B cell (primary cell): ENCODE measurements around the gene CHST14. TPM values are rescaled to one million over a fixed set of nuclear protein-coding genes. Genes with fewer than 3 reads are reported as not detected.
A peak's percentile ranks its signal among the peaks of the same experiment; 100 is the strongest.

Experiments
- ATAC-seq: fragments of 200-7000 bp; cut with Tn5 transposase; one replicate; pipeline ENCODE4 v1.10.0; 2021; ENCODE audit warnings: low read depth, mild to moderate bottlenecking, moderate number of reproducible peaks, moderate library complexity
- CTCF ChIA-PET: fragments of 350-600 bp; sonication (Branson Sonifier 250); formaldehyde crosslinking; loops from one replicate; lab custom pipeline; 2021; ENCODE audit warnings: antibody characterized with exemption, inconsistent platforms; lab: Charles Lee
- POLR2A ChIA-PET: fragments of 350-600 bp; sonication (Branson Sonifier 250); formaldehyde crosslinking; loops from one replicate; lab custom pipeline; 2021; ENCODE audit warnings: antibody characterized with exemption; lab: Charles Lee
- DNase-seq: peaks from one replicate; pipeline ENCODE4 v3.0.0; 2013
- H2AFZ ChIP-seq: 2 replicates; pipeline ENCODE4 v1.6.1; 2012; ENCODE audit warnings: mild to moderate bottlenecking, low read depth, low read length; ENCODE audit not compliant: insufficient read depth, poor library complexity, severe bottlenecking
- H3K27ac ChIP-seq, 2 donors: 1 replicate in 1 of 2; 2 replicates in 1 of 2; pipeline ENCODE4 v1.5.1; 2012 to 2013; ENCODE audit warnings: low read length in 2 of 2, mild to moderate bottlenecking in 2 of 2, moderate library complexity in 1 of 2
- H3K27me3 ChIP-seq, 4 experiments: fragments of 200-600 bp in 1 of 4; sonication (generic) in 1 of 4; replicated peaks in 1 of 4; 1 replicate in 2 of 4; 2 replicates in 2 of 4; pipeline versions ENCODE4 v1.6.1 to v1.7.0; 2013 to 2016; ENCODE audit warnings: low read length in 3 of 4, mild to moderate bottlenecking in 2 of 4, mixed read lengths in 1 of 4, moderate library complexity in 1 of 4; ENCODE audit not compliant: insufficient read depth in 4 of 4, control insufficient read depth in 3 of 4; ENCODE audit errors: control extremely low read depth in 1 of 4
- H3K36me3 ChIP-seq, 2 experiments: replicated peaks in 1 of 2; 1 replicate in 1 of 2; 2 replicates in 1 of 2; pipeline versions ENCODE4 v1.6.1 to v1.7.1; 2013; ENCODE audit warnings: low read length in 1 of 2; ENCODE audit not compliant: insufficient read depth in 2 of 2, control insufficient read depth in 1 of 2; ENCODE audit errors: control extremely low read depth in 1 of 2, extremely low read depth in 1 of 2
- H3K4me1 ChIP-seq, 2 donors: fragments of 200-600 bp in 1 of 2; sonication (generic) in 1 of 2; 1 replicate in 1 of 2; 2 replicates in 1 of 2; pipeline versions ENCODE4 v1.5.1 to v1.6.1; 2013 to 2017; ENCODE audit warnings: low read length in 2 of 2; ENCODE audit not compliant: control insufficient read depth in 2 of 2, insufficient read depth in 2 of 2
- H3K4me2 ChIP-seq: replicated peaks from 2 replicates; pipeline ENCODE3; 2012; ENCODE audit warnings: mild to moderate bottlenecking, low read depth, low read length; ENCODE audit not compliant: poor library complexity, severe bottlenecking
- H3K4me3 ChIP-seq, 5 experiments: fragments of 200-600 bp in 1 of 5; sonication (generic) in 1 of 5; 1 replicate in 3 of 5; 2 replicates in 2 of 5; pipeline versions ENCODE4 v1.5.1 to v1.7.0; 2011 to 2016; ENCODE audit warnings: low read length in 4 of 5, mild to moderate bottlenecking in 4 of 5, low read depth in 2 of 5, control low read depth in 1 of 5, moderate library complexity in 1 of 5; ENCODE audit not compliant: insufficient read depth in 1 of 5; ENCODE audit errors: control extremely low read depth in 1 of 5, extremely low read depth in 1 of 5
- H3K79me2 ChIP-seq: fragments of 200-600 bp; sonication (generic); one replicate; pipeline ENCODE4 v1.6.0; 2016; ENCODE audit warnings: low read length; ENCODE audit not compliant: control insufficient read depth, insufficient read depth
- H3K9ac ChIP-seq: fragments of 200-600 bp; sonication (generic); 2 replicates; pipeline ENCODE4 v1.6.1; 2017; ENCODE audit warnings: mild to moderate bottlenecking, low read length, moderate library complexity
- H3K9me3 ChIP-seq, 3 donors: one replicate each; pipeline versions ENCODE4 v1.6.1 to v1.7.1; 2013; ENCODE audit warnings: low read length in 2 of 3; ENCODE audit not compliant: control insufficient read depth in 2 of 3, insufficient read depth in 1 of 3; ENCODE audit errors: control extremely low read depth in 1 of 3
- H4K20me1 ChIP-seq: 2 replicates; pipeline ENCODE4 v1.6.0; 2012; ENCODE audit warnings: mild to moderate bottlenecking, low read length; ENCODE audit not compliant: insufficient read depth, control insufficient read depth, poor library complexity, severe bottlenecking
- H3K27ac Mint-ChIP-seq: one replicate; pipeline ENCODE4 v1.8.0; 2021; ENCODE audit warnings: mixed read lengths
- H3K27me3 Mint-ChIP-seq: one replicate; pipeline ENCODE4 v1.8.0; 2021; ENCODE audit warnings: mixed read lengths
- H3K4me1 Mint-ChIP-seq: one replicate; pipeline ENCODE4 v1.8.0; 2021; ENCODE audit warnings: mixed read lengths
- H3K4me3 Mint-ChIP-seq: one replicate; pipeline ENCODE4 v1.8.0; 2021; ENCODE audit warnings: mixed read lengths
- H3K9me3 Mint-ChIP-seq: one replicate; pipeline ENCODE4 v1.8.0; 2022; ENCODE audit warnings: mixed read lengths; ENCODE audit not compliant: insufficient read depth
- CTCF ChIP-seq: fragments of 200-600 bp; IDR thresholded peaks from one replicate; pipeline ENCODE4 v1.8.0; 2022; ENCODE audit warnings: antibody characterized with exemption, mild to moderate bottlenecking
- EZH2 ChIP-seq: IDR thresholded peaks from 2 replicates; pipeline ENCODE4 v1.6.1; 2012; ENCODE audit warnings: borderline replicate concordance, low read depth, mild to moderate bottlenecking, moderate library complexity, low read length; ENCODE audit not compliant: insufficient read depth, poor library complexity, severe bottlenecking
- WGBS: methylation state at CpG from one replicate; pipeline ENCODE4 v1.1.5; 2013; ENCODE audit warnings: missing lambda C conversion rate; ENCODE audit not compliant: insufficient coverage; 5-methylcytosine and 5-hydroxymethylcytosine counted together
- intact Hi-C: fragments of 100-400 bp; cut with micrococcal nuclease; formaldehyde crosslinking; loops from one replicate; pipeline ENCODE4 v1.10.0; 2022
- polyA plus RNA-seq: library from polyadenylated mRNA; depleted of rRNA; stranded (reverse); fragments of >200 nt; gene quantifications from 2 replicates; pipeline ENCODE4 v1.2.3, GENCODE V29; 2012
- total RNA-seq, 2 donors: library from RNA; stranded (reverse); fragments of 120-200 nt in 1 of 2; gene quantifications; 1 replicate in 1 of 2; 2 replicates in 1 of 2; pipeline versions ENCODE4 v1.2.3 to v1.2.4, GENCODE V29; 2013 to 2022

CHST14 gene
- total and polyA plus RNA-seq, 2 donors (not counting 1 experiment from before 2014, with no cell fraction given): 5.7 to 16.7 TPM

- H4K20me1 ChIP-seq: no peaks in the 10 kb centered on the region
- TF ChIP-seq CTCF: no peak
- TF ChIP-seq EZH2: no peak
- no peak overlapping the region for H3K9ac ChIP-seq
- H3K4me2 ChIP-seq: no peak overlapping the region
- H3K27ac ChIP-seq: no peak overlapping the region
- no peaks in the 10 kb centered on the region for H3K36me3 ChIP-seq
- H3K79me2 ChIP-seq: no peaks in the 10 kb centered on the region
- peaks cover 24 to 25% of the 10 kb centered on the region in 2 donors for H3K4me1 ChIP-seq
- peaks cover 0 to 18% (median 9%) of the 10 kb centered on the region in 4 experiments for H3K27me3 ChIP-seq
- no peaks in the 10 kb centered on the region for H3K9me3 Mint-ChIP-seq
- peaks cover 29% of the 10 kb centered on the region for H3K27me3 Mint-ChIP-seq
- ChIA-PET CTCF (interaction anchor here (0.6 to 1.2 kb wide), 5 partner anchors 11 to 1187 kb away, joined by 3 to 4 read pairs (median 3); partner anchors contain the start of gene CCDC32), POLR2A (interaction anchor here (0.7 kb wide), 1 partner anchor 85 kb away, joined by 3 read pairs; no protein-coding TSS in a partner anchor)
- peaks cover 31% of the 10 kb centered on the region for H3K4me1 Mint-ChIP-seq
- intact Hi-C loops: loop anchor here (5.0 kb wide), 1 partner anchor 66 kb away; the partner anchor contains the start of gene BAHD1
- H3K9me3 ChIP-seq: no peaks in the 10 kb centered on the region
- ATAC-seq (no peak), DNase-seq (no peak)
- H3K27ac Mint-ChIP-seq: no peak overlapping the region
- WGBS: no CpG with 5 or more reads among the region's 1 CpG
- no peak overlapping the region for H3K4me3 Mint-ChIP-seq
- no peak overlapping the region for H3K4me3 ChIP-seq
- H2AFZ ChIP-seq: no peak overlapping the region
Observed at GRCh38 chr15:40508216-40508615, 37.4 kb downstream of the CHST14 start.

GRCh38 chr15:40510201-40510600 lies 39.4 kb downstream of the CHST14 start:
- no peak for DNase-seq
- no CpG with 5 or more reads among the region's 2 CpGs for WGBS
- Histone ChIP-seq H2AFZ (no peak overlapping the region), H3K36me3 (no peaks in the 10 kb centered on the region), H4K20me1 (no peaks in the 10 kb centered on the region), H3K27me3 (peaks cover 0 to 18% (median 8%) of the 10 kb centered on the region in 4 experiments), H3K4me1 (peaks cover 24 to 25% of the 10 kb centered on the region in 2 donors), H3K9me3 (no peaks in the 10 kb centered on the region), H3K4me3 (no peak overlapping the region), H3K27ac (no peak overlapping the region), H3K9ac (no peak overlapping the region), H3K4me2 (peak overlapping the region; percentile 94), H3K79me2 (no peaks in the 10 kb centered on the region)
- Mint-ChIP-seq H3K27me3 (peaks cover 21% of the 10 kb centered on the region), H3K27ac (no peak overlapping the region), H3K4me1 (peaks cover 31% of the 10 kb centered on the region), H3K4me3 (peak overlapping the region; percentile 98), H3K9me3 (no peaks in the 10 kb centered on the region)
- intact Hi-C loops: loop anchor here (2.0 kb wide), 1 partner anchor 39 kb away; the partner anchor contains the start of gene CHST14
- POLR2A ChIA-PET: no interaction called here
- ATAC-seq: no peak
- no peak for TF ChIP-seq CTCF
- no peak for TF ChIP-seq EZH2
- CTCF ChIA-PET: no interaction called here
